Measurements from ENCODE around the gene MARCHF3.

GRCh38 chr5:126956991-126957390 lies 73.4 kb downstream of the MARCHF3 start:
- TF ChIP-seq EZH2 (optimal IDR thresholded peaks at IDR 0.05; ENCODE audit: low read depth, low read length) (no peak), CTCF (IDR thresholded peaks at IDR 0.05; ENCODE audit: low read length) (no peak)

Measured in MM.1S (cell line).